HEK293 (cell line): Measurements from ENCODE around the gene NEU4.
A peak's percentile ranks its signal among the peaks of the same experiment; 100 is the strongest.

Experiments used
- CTCF ChIA-PET: fragments of 350-600 bp; formaldehyde crosslinking; extraction: SDS; loops from one replicate; lab custom pipeline; 2021; ENCODE audit warnings: antibody characterized with exemption; lab: Yijun Ruan, JAX
- POLR2A ChIA-PET: fragments of 300-600 bp; formaldehyde crosslinking; extraction: SDS; loops from one replicate; lab custom pipeline; 2020; ENCODE audit warnings: antibody characterized with exemption, inconsistent platforms; lab: Yijun Ruan, JAX
- H3K27ac ChIP-seq: fragments of 200-500 bp; sonication (Bioruptor generic); 2 replicates; pipeline ENCODE4 v1.5.1; 2014; ENCODE audit warnings: low read depth, low read length, control low read depth, inconsistent platforms; ENCODE audit errors: extremely low read depth
- H3K36me3 ChIP-seq, 2 experiments: fragments of 200-500 bp in 1 of 2; sonication (Bioruptor generic) in 1 of 2; 1 replicate in 1 of 2; 2 replicates in 1 of 2; pipeline ENCODE4 v1.5.1; 2014 to 2017; ENCODE audit warnings: inconsistent platforms in 2 of 2, low read length in 2 of 2; ENCODE audit not compliant: control insufficient read depth in 2 of 2, insufficient read depth in 1 of 2
- H3K4me1 ChIP-seq: fragments of 200-500 bp; sonication (Bioruptor generic); 2 replicates; pipeline ENCODE4 v1.5.1; 2014; ENCODE audit warnings: mild to moderate bottlenecking, low read length, inconsistent platforms; ENCODE audit not compliant: control insufficient read depth, insufficient read depth
- H3K4me3 ChIP-seq: 2 replicates; pipeline ENCODE4 v1.5.1; 2011; ENCODE audit warnings: low read depth, mild to moderate bottlenecking, control low read depth, low read length, moderate library complexity
- H3K9me3 ChIP-seq: fragments of 200-500 bp; sonication (Bioruptor generic); 2 replicates; pipeline ENCODE4 v1.5.1; 2014; ENCODE audit warnings: low read depth, low read length, inconsistent platforms; ENCODE audit not compliant: control insufficient read depth, insufficient read depth
- EGR2 ChIP-seq: fragments of 450-650 bp; formaldehyde crosslinking; IDR thresholded peaks from 2 replicates; pipeline ENCODE4 v1.5.1; 2016; ENCODE audit warnings: low read depth, missing biosample characterization, missing genetic modification characterization
- HOXA7 ChIP-seq: sonication (generic); formaldehyde crosslinking; IDR thresholded peaks from 2 replicates; pipeline ENCODE4 v1.8.1; 2022; ENCODE audit warnings: missing genetic modification reagents, borderline replicate concordance
- OVOL3 ChIP-seq: fragments of 450-650 bp; formaldehyde crosslinking; IDR thresholded peaks from 2 replicates; pipeline ENCODE4 v1.5.1; 2016; ENCODE audit warnings: missing biosample characterization, missing genetic modification characterization
- RBAK ChIP-seq: fragments of 450-650 bp; formaldehyde crosslinking; IDR thresholded peaks from 2 replicates; pipeline ENCODE4 v1.5.1; 2016; ENCODE audit warnings: missing biosample characterization, missing genetic modification characterization
- SALL2 ChIP-seq: fragments of 450-650 bp; formaldehyde crosslinking; IDR thresholded peaks from 2 replicates; pipeline ENCODE4 v1.5.0; 2017; ENCODE audit warnings: missing biosample characterization, mild to moderate bottlenecking, missing genetic modification characterization, borderline replicate concordance
- SCRT1 ChIP-seq: fragments of 450-650 bp; formaldehyde crosslinking; IDR thresholded peaks from 2 replicates; pipeline ENCODE4 v1.5.1; 2016; ENCODE audit warnings: missing biosample characterization, missing genetic modification characterization, borderline replicate concordance
- YY2 ChIP-seq: fragments of 450-650 bp; formaldehyde crosslinking; IDR thresholded peaks from 2 replicates; pipeline ENCODE4 v1.5.1; 2016; ENCODE audit warnings: missing biosample characterization, missing genetic modification characterization
- ZBTB1 ChIP-seq: fragments of 450-650 bp; formaldehyde crosslinking; IDR thresholded peaks from 2 replicates; pipeline ENCODE4 v1.5.1; 2016; ENCODE audit warnings: missing biosample characterization, missing genetic modification characterization
- ZFHX2 ChIP-seq: fragments of 450-650 bp; formaldehyde crosslinking; conservative IDR thresholded peaks from 2 replicates; pipeline ENCODE4 v1.5.1; 2016; ENCODE audit warnings: missing biosample characterization, missing genetic modification characterization
- ZFP69B ChIP-seq: fragments of 450-650 bp; formaldehyde crosslinking; IDR thresholded peaks from 2 replicates; pipeline ENCODE4 v1.5.1; 2016; ENCODE audit warnings: missing biosample characterization, missing genetic modification characterization
- ZNF2 ChIP-seq: fragments of 450-650 bp; formaldehyde crosslinking; IDR thresholded peaks from 2 replicates; pipeline ENCODE4 v1.5.1; 2016; ENCODE audit warnings: missing biosample characterization, missing genetic modification characterization
- ZNF223 ChIP-seq: fragments of 450-650 bp; formaldehyde crosslinking; IDR thresholded peaks from 2 replicates; pipeline ENCODE4 v1.5.1; 2016; ENCODE audit warnings: missing biosample characterization, missing genetic modification characterization
- ZNF335 ChIP-seq: fragments of 450-650 bp; formaldehyde crosslinking; conservative IDR thresholded peaks from 2 replicates; pipeline ENCODE4 v1.5.1; 2016; ENCODE audit warnings: missing biosample characterization, missing genetic modification characterization
- ZNF423 ChIP-seq: fragments of 450-650 bp; formaldehyde crosslinking; IDR thresholded peaks from 2 replicates; pipeline ENCODE4 v1.5.1; 2016; ENCODE audit warnings: missing biosample characterization, missing genetic modification characterization
- ZNF48 ChIP-seq: fragments of 450-650 bp; formaldehyde crosslinking; IDR thresholded peaks from 2 replicates; pipeline ENCODE4 v1.5.1; 2016; ENCODE audit warnings: missing biosample characterization, missing genetic modification characterization
- ZNF768 ChIP-seq: fragments of 450-650 bp; formaldehyde crosslinking; IDR thresholded peaks from 2 replicates; pipeline ENCODE4 v1.5.1; 2018; ENCODE audit warnings: missing biosample characterization, mild to moderate bottlenecking, missing genetic modification characterization
- ZNF776 ChIP-seq: fragments of 450-650 bp; formaldehyde crosslinking; IDR thresholded peaks from 2 replicates; pipeline ENCODE4 v1.5.0; 2017; ENCODE audit warnings: missing biosample characterization, missing genetic modification characterization, borderline replicate concordance
- ZSCAN16 ChIP-seq: fragments of 450-650 bp; formaldehyde crosslinking; IDR thresholded peaks from 2 replicates; pipeline ENCODE4 v1.5.1; 2016; ENCODE audit warnings: missing biosample characterization, missing genetic modification characterization
- ZSCAN23 ChIP-seq: fragments of 450-650 bp; formaldehyde crosslinking; IDR thresholded peaks from 2 replicates; pipeline ENCODE4 v1.5.1; 2016; ENCODE audit warnings: missing biosample characterization, missing genetic modification characterization
- TF ChIP-seq, protein P1 (sequence below): fragments of 450-650 bp; formaldehyde crosslinking; IDR thresholded peaks from 2 replicates; pipeline ENCODE4 v1.5.1; 2016; ENCODE audit warnings: missing biosample characterization, missing genetic modification characterization
- TF ChIP-seq, protein P2 (sequence below): fragments of 450-650 bp; formaldehyde crosslinking; IDR thresholded peaks from 2 replicates; pipeline ENCODE4 v1.5.1; 2016; ENCODE audit warnings: missing biosample characterization, missing genetic modification characterization
- TF ChIP-seq, protein P3 (sequence below): fragments of 450-650 bp; formaldehyde crosslinking; IDR thresholded peaks from 2 replicates; pipeline ENCODE4 v1.5.1; 2016; ENCODE audit warnings: missing biosample characterization, missing genetic modification characterization

NEU4 gene

DNA sequence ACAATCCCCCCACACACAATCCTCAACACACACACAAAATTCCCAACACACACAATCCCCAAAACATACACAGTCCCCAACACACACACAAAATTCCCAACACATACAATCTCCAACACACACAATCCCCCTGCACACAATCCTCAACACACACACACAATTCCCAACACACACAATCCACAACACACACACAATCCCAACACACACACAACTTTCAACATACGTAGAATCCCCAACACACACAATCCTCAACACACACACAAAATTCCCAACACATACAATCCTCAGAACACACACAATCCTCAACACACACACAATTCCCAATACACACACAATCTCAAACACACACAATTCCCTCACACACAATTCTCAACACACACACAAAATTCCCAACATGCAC lies 52.3 kb downstream of the NEU4 start:
- Histone ChIP-seq H3K9me3 (no peaks in the 10 kb centered on the region), H3K4me1 (no peaks in the 10 kb centered on the region)
- TF ChIP-seq ZNF423 (tag by site-specific recombination), result no peak
- TF ChIP-seq, protein P1, sequence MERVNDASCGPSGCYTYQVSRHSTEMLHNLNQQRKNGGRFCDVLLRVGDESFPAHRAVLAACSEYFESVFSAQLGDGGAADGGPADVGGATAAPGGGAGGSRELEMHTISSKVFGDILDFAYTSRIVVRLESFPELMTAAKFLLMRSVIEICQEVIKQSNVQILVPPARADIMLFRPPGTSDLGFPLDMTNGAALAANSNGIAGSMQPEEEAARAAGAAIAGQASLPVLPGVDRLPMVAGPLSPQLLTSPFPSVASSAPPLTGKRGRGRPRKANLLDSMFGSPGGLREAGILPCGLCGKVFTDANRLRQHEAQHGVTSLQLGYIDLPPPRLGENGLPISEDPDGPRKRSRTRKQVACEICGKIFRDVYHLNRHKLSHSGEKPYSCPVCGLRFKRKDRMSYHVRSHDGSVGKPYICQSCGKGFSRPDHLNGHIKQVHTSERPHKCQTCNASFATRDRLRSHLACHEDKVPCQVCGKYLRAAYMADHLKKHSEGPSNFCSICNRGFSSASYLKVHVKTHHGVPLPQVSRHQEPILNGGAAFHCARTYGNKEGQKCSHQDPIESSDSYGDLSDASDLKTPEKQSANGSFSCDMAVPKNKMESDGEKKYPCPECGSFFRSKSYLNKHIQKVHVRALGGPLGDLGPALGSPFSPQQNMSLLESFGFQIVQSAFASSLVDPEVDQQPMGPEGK, result no peak
- TF ChIP-seq, all 188 proteins: peak for 0
- no peak overlapping the region for H3K4me3 ChIP-seq
- ChIA-PET CTCF (no interaction called here), POLR2A (no interaction called here)
- no peaks in the 10 kb centered on the region for H3K36me3 ChIP-seq
- H3K27ac ChIP-seq, result no peak overlapping the region

DNA sequence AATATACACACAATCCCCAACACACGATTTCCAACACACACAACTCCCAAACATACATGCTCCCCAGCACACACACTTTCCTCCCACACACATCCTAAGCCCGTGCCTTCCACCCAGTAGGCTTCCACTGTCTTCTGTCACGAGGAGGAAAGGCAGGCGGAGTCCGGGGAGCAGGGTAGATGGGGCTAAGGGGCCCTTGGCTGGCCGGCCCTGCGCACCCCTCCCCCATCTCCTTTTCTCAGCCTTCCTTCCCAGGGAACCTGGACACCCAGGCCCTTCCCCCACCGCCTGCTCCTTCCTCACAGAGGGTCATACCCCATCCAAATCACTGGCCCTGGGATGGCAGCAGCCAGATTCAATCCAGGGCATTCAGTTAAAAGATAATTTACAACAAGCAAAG lies 53.1 kb downstream of the NEU4 start:
- no peak overlapping the region for H3K4me3 ChIP-seq
- no peak overlapping the region for H3K27ac ChIP-seq
- CTCF ChIA-PET, result interaction anchor here (0.7 kb wide), 1 partner anchor 17 kb away, joined by 3 read pairs; no protein-coding TSS in a partner anchor
- H3K36me3 ChIP-seq, result no peaks in the 10 kb centered on the region
- TF ChIP-seq EGR2 (tag by site-specific recombination) (peak; percentile 44; the same call in 1 of the 2 replicates), OVOL3 (no peak), ZFHX2 (tag by site-specific recombination) (peak; percentile 47)
- H3K4me1 ChIP-seq, result no peaks in the 10 kb centered on the region
- no peaks in the 10 kb centered on the region for H3K9me3 ChIP-seq
- POLR2A ChIA-PET, result no interaction called here

DNA sequence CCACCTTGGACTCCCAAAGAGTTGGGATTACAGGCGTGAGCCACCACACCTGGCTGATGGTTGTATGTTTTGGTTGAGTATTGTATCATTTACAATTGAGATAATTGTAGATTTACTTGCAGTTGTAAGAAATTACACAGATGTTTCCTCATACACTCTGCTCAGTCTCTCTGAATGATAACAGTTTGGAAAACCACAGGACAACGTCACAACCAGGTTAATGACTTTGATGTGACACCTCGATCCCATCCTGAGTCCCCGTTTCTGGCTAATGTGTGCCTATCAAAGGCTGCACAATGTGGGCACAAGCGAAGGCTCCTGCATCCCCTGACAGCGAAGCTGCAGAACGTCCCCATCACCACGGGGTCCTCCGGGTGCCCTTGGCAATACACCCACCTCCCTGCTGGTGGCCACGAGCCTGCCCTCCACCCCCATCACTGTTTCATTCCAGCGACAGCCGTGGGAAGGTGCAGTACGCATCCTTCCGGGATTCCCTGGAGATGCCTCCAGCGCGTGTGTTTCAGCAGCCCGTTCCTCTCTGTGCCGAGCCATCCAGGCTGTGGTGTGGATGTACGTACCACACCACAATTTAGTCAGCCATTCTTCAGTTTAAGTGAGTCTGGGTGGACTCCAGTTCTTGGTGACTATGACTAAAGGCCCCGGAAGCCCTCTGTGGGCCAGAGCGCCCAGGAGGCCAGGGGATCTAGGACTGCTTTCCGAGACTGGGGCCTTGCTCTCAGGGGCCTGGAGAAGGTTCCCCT lies 54.0 kb downstream of the NEU4 start:
- Histone ChIP-seq H3K36me3 (no peaks in the 10 kb centered on the region), H3K4me1 (no peaks in the 10 kb centered on the region), H3K9me3 (no peaks in the 10 kb centered on the region), H3K27ac (no peak overlapping the region), H3K4me3 (no peak overlapping the region)
- no peak for TF ChIP-seq ZSCAN16 (tag by site-specific recombination)
- ChIA-PET CTCF (interaction anchor here (0.7 kb wide), 1 partner anchor 16 kb away, joined by 3 read pairs; no protein-coding TSS in a partner anchor), POLR2A (no interaction called here)

DNA sequence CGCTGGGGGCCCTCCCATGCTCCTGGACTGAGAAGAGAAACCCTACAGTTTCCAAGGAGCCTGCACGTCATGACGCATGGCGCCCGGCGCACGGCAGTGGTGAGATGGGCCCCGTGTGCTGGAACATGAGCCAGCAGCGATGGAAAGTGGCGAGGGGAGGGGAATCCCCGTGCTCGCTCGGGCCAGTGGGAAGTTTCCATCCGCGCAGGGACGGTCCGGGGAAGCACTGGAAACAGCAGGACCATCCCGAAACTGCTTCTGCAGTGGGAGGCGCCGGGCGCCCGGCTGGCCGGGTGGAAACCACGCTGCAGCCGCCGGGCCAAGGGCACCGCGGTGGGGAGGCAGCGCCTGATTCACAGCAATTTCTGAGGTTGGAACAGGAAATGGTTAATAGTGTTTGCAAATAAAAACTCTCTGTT lies 54.6 kb downstream of the NEU4 start:
- CTCF ChIA-PET, result no interaction called here
- H3K36me3 ChIP-seq, result no peaks in the 10 kb centered on the region
- no peak overlapping the region for H3K27ac ChIP-seq
- H3K4me3 ChIP-seq, result no peak overlapping the region
- H3K9me3 ChIP-seq, result no peaks in the 10 kb centered on the region
- POLR2A ChIA-PET, result no interaction called here
- H3K4me1 ChIP-seq, result no peaks in the 10 kb centered on the region
- TF ChIP-seq ZFP69B (tag by site-specific recombination) (no peak), HOXA7 (CRISPR knock-in tag) (no peak), ZNF768 (tag by site-specific recombination) (no peak), ZSCAN23 (tag by site-specific recombination) (no peak), ZNF2 (tag by site-specific recombination) (no peak), SCRT1 (no peak), ZNF223 (no peak), YY2 (tag by site-specific recombination) (no peak), RBAK (no peak), ZNF776 (no peak), ZNF48 (tag by site-specific recombination) (no peak), ZBTB1 (tag by site-specific recombination) (no peak), ZNF335 (tag by site-specific recombination) (no peak), SALL2 (tag by site-specific recombination) (no peak)
- TF ChIP-seq, protein P2, sequence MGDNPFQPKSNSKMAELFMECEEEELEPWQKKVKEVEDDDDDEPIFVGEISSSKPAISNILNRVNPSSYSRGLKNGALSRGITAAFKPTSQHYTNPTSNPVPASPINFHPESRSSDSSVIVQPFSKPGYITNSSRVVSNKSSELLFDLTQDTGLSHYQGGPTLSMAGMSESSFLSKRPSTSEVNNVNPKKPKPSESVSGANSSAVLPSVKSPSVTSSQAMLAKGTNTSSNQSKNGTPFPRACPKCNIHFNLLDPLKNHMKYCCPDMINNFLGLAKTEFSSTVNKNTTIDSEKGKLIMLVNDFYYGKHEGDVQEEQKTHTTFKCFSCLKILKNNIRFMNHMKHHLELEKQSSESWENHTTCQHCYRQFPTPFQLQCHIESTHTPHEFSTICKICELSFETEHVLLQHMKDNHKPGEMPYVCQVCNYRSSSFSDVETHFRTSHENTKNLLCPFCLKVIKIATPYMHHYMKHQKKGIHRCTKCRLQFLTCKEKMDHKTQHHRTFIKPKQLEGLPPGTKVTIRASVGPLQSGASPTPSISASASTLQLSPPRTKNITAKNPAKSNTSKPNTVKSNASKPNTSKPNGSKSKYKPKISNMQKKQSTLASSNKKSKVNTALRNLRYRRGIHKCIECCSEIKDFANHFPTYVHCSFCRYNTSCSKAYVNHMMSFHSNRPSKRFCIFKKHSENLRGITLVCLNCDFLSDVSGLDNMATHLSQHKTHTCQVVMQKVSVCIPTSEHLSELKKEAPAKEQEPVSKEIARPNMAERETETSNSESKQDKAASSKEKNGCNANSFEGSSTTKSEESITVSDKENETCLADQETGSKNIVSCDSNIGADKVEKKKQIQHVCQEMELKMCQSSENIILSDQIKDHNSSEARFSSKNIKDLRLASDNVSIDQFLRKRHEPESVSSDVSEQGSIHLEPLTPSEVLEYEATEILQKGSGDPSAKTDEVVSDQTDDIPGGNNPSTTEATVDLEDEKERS (tag by site-specific recombination), result no peak
- TF ChIP-seq, protein P3, sequence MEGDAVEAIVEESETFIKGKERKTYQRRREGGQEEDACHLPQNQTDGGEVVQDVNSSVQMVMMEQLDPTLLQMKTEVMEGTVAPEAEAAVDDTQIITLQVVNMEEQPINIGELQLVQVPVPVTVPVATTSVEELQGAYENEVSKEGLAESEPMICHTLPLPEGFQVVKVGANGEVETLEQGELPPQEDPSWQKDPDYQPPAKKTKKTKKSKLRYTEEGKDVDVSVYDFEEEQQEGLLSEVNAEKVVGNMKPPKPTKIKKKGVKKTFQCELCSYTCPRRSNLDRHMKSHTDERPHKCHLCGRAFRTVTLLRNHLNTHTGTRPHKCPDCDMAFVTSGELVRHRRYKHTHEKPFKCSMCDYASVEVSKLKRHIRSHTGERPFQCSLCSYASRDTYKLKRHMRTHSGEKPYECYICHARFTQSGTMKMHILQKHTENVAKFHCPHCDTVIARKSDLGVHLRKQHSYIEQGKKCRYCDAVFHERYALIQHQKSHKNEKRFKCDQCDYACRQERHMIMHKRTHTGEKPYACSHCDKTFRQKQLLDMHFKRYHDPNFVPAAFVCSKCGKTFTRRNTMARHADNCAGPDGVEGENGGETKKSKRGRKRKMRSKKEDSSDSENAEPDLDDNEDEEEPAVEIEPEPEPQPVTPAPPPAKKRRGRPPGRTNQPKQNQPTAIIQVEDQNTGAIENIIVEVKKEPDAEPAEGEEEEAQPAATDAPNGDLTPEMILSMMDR (tag by site-specific recombination), result no peak
